ENCODE data around the gene MPEG1. TPM values are rescaled to one million over a fixed set of nuclear protein-coding genes. Genes with fewer than 3 reads are reported as not detected.

The MPEG1 gene
- total and polyA plus RNA-seq, 9 of the 15 experiments (the other 6 are each of a cell fraction or from before 2014, with no cell fraction given): 0.07 TPM; not detected in 8

- TF ChIP-seq KAT2B (IDR thresholded peaks at IDR 0.05; ENCODE audit: low read depth, low read length): no peak
Observed at GRCh38 chr11:59189986-59190385, 22.7 kb downstream of the MPEG1 start (continued).

GRCh38 chr11:59188954-59189353 lies 23.8 kb downstream of the MPEG1 start:
- no peaks in the 10 kb centered on the region for H3K36me3 ChIP-seq (ENCODE audit: control insufficient read depth, insufficient read depth, low read length)

More at GRCh38 chr11:59188954-59189353, 23.8 kb downstream of the MPEG1 start:
- H4K20me1 ChIP-seq (replicated peaks; ENCODE audit: control insufficient read depth, insufficient read depth, low read length): no peaks in the 10 kb centered on the region
- no peaks in the 10 kb centered on the region for H3K79me2 ChIP-seq (ENCODE audit: control insufficient read depth, insufficient read depth, low read length)
- DNase-seq (ENCODE audit: extremely low read depth in 1 of 4, low spot score in 3 of 4) (no peak), FAIRE-seq (no peak), ATAC-seq (no peak)
- no peak overlapping the region for H3K4me2 ChIP-seq (ENCODE audit: insufficient read depth, low read length)
- ChIA-PET CTCF (ENCODE audit: low intra/inter-chr PET ratio) (no interaction called here), POLR2A (interaction anchor here (0.8 kb wide), 1 partner anchor 35 kb away, joined by 3 read pairs; no protein-coding TSS in a partner anchor)
- TF ChIP-seq LARP7 (IDR thresholded peaks at IDR 0.05): no peak
- TF ChIP-seq ZNF224 (CRISPR knock-in tag; IDR thresholded peaks at IDR 0.05): no peak
- TF ChIP-seq ZNF445 (CRISPR knock-in tag; IDR thresholded peaks at IDR 0.05; ENCODE audit: low read depth): no peak
- TF ChIP-seq MYBL2 (IDR thresholded peaks at IDR 0.05; ENCODE audit: low read depth): no peak
- no peak for TF ChIP-seq MYBL2 (CRISPR knock-in tag; IDR thresholded peaks at IDR 0.05; ENCODE audit: borderline replicate concordance)
- no peak for TF ChIP-seq TCF15 (CRISPR knock-in tag; IDR thresholded peaks at IDR 0.05)
- no peak for TF ChIP-seq LEF1 (IDR thresholded peaks at IDR 0.05)
- no peak for TF ChIP-seq ADNP (tag; IDR thresholded peaks at IDR 0.05)
- TF ChIP-seq PHTF2 (CRISPR knock-in tag; IDR thresholded peaks at IDR 0.05): no peak
- no peak for TF ChIP-seq ZNF57 (CRISPR knock-in tag; IDR thresholded peaks at IDR 0.05)
- no peak for TF ChIP-seq ZC3H8 (IDR thresholded peaks at IDR 0.05)
- TF ChIP-seq ZNF778 (CRISPR knock-in tag; IDR thresholded peaks at IDR 0.05): no peak
- TF ChIP-seq BRD9 (IDR thresholded peaks at IDR 0.05; ENCODE audit: low read depth, partially characterized antibody): no peak
- no peak for TF ChIP-seq CREB3 (tag; conservative IDR thresholded peaks at IDR 0.05; ENCODE audit: low read depth)
- TF ChIP-seq ZNF184 (CRISPR knock-in tag; IDR thresholded peaks at IDR 0.05): no peak
- no peaks in the 10 kb centered on the region for H3K9me3 ChIP-seq (replicated peaks; ENCODE audit: control insufficient read depth, insufficient read depth, low read depth, low read length)
- no TSS peak for BruUV-seq (replicated peaks)
- no peak overlapping the region for H3K4me3 ChIP-seq
- in situ Hi-C loops (cut with MboI) (loop anchor here (25.0 kb wide), 1 partner anchor 498 kb away; no protein-coding TSS in a partner anchor), intact Hi-C loops (cut with micrococcal nuclease) (no loop called here)
- peaks cover 2 to 42% of the 10 kb centered on the region in 2 experiments; a peak in 4 of 5 replicates for H3K27me3 ChIP-seq (ENCODE audit: control insufficient read depth in 2 of 2, insufficient read depth in 2 of 2, low read length in 2 of 2)
- H2AFZ ChIP-seq (ENCODE audit: low read depth, low read length): no peak overlapping the region
- H3K4me1 ChIP-seq (replicated peaks in 1 of 2; ENCODE audit: control insufficient read depth in 2 of 2, insufficient read depth in 2 of 2, low read length in 2 of 2): no peaks in the 10 kb centered on the region
- no peak overlapping the region for H3K27ac ChIP-seq (ENCODE audit: extremely low read depth, low read depth, low read length)
- H3K9ac ChIP-seq (ENCODE audit: insufficient read depth in 1 of 2, low read depth in 2 of 2, low read length in 2 of 2): no peak overlapping the region
- WGBS (ENCODE audit: insufficient coverage, low coverage, missing lambda C conversion rate): 2% methylated on average over 4 of the region's 4 CpGs
- H3K9me1 ChIP-seq (ENCODE audit: control insufficient read depth, insufficient read depth, low read length): no peaks in the 10 kb centered on the region
